Measurements from ENCODE around the gene ASPN. TPM values are rescaled to one million over a fixed set of nuclear protein-coding genes. Genes with fewer than 3 reads are reported as not detected.
A peak's percentile ranks its signal among the peaks of the same experiment; 100 is the strongest.

The ASPN gene
- total and polyA plus RNA-seq, 2 of the 13 experiments (the other 11 are each of a cell fraction or from before 2014, with no cell fraction given) = not detected

GRCh38 chr9:92522983-92523970 lies 41.0 kb upstream of the ASPN start (continued):
- TF ChIP-seq, protein P1, sequence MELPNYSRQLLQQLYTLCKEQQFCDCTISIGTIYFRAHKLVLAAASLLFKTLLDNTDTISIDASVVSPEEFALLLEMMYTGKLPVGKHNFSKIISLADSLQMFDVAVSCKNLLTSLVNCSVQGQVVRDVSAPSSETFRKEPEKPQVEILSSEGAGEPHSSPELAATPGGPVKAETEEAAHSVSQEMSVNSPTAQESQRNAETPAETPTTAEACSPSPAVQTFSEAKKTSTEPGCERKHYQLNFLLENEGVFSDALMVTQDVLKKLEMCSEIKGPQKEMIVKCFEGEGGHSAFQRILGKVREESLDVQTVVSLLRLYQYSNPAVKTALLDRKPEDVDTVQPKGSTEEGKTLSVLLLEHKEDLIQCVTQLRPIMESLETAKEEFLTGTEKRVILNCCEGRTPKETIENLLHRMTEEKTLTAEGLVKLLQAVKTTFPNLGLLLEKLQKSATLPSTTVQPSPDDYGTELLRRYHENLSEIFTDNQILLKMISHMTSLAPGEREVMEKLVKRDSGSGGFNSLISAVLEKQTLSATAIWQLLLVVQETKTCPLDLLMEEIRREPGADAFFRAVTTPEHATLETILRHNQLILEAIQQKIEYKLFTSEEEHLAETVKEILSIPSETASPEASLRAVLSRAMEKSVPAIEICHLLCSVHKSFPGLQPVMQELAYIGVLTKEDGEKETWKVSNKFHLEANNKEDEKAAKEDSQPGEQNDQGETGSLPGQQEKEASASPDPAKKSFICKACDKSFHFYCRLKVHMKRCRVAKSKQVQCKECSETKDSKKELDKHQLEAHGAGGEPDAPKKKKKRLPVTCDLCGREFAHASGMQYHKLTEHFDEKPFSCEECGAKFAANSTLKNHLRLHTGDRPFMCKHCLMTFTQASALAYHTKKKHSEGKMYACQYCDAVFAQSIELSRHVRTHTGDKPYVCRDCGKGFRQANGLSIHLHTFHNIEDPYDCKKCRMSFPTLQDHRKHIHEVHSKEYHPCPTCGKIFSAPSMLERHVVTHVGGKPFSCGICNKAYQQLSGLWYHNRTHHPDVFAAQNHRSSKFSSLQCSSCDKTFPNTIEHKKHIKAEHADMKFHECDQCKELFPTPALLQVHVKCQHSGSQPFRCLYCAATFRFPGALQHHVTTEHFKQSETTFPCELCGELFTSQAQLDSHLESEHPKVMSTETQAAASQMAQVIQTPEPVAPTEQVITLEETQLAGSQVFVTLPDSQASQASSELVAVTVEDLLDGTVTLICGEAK (IDR thresholded peaks at IDR 0.05) = no peak
- TF ChIP-seq, protein P1 (CRISPR knock-in tag; IDR thresholded peaks at IDR 0.05) = no peak
- peak; percentile 37; the same call in 1 of the 2 replicates for TF ChIP-seq RARA (CRISPR knock-in tag; IDR thresholded peaks at IDR 0.05)
- TF ChIP-seq ZMYM2 (CRISPR knock-in tag; IDR thresholded peaks at IDR 0.05) = peak; percentile 55; the same call in 1 of the 2 replicates
- TF ChIP-seq, protein P2, sequence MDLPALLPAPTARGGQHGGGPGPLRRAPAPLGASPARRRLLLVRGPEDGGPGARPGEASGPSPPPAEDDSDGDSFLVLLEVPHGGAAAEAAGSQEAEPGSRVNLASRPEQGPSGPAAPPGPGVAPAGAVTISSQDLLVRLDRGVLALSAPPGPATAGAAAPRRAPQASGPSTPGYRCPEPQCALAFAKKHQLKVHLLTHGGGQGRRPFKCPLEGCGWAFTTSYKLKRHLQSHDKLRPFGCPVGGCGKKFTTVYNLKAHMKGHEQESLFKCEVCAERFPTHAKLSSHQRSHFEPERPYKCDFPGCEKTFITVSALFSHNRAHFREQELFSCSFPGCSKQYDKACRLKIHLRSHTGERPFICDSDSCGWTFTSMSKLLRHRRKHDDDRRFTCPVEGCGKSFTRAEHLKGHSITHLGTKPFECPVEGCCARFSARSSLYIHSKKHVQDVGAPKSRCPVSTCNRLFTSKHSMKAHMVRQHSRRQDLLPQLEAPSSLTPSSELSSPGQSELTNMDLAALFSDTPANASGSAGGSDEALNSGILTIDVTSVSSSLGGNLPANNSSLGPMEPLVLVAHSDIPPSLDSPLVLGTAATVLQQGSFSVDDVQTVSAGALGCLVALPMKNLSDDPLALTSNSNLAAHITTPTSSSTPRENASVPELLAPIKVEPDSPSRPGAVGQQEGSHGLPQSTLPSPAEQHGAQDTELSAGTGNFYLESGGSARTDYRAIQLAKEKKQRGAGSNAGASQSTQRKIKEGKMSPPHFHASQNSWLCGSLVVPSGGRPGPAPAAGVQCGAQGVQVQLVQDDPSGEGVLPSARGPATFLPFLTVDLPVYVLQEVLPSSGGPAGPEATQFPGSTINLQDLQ (CRISPR knock-in tag; IDR thresholded peaks at IDR 0.05) = no peak
- TF ChIP-seq KDM1A (CRISPR knock-in tag; IDR thresholded peaks at IDR 0.05) = 0 out of 2 replicates have a peak, but pooled peaks have one; percentile 49
- 0 out of 2 replicates have a peak, but pooled peaks have one; percentile 35 for TF ChIP-seq CREB1 (IDR thresholded peaks at IDR 0.05)
- TF ChIP-seq CREB1 (CRISPR knock-in tag; IDR thresholded peaks at IDR 0.05) = no peak
- TF ChIP-seq, protein P3, sequence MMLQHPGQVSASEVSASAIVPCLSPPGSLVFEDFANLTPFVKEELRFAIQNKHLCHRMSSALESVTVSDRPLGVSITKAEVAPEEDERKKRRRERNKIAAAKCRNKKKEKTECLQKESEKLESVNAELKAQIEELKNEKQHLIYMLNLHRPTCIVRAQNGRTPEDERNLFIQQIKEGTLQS (CRISPR knock-in tag; IDR thresholded peaks at IDR 0.05) = peak; percentile 64; the same call in 1 of the 2 replicates
- TF ChIP-seq ZNF263 (CRISPR knock-in tag; IDR thresholded peaks at IDR 0.05) = 0 out of 2 replicates have a peak, but pooled peaks have one; percentile 15
- peak; percentile 90 for TF ChIP-seq ZNF770 (CRISPR knock-in tag; IDR thresholded peaks at IDR 0.05)
- TF ChIP-seq ATRX (CRISPR knock-in tag; IDR thresholded peaks at IDR 0.05; ENCODE audit: borderline replicate concordance) = no peak
- peak; percentile 92 for TF ChIP-seq FOSL2 (CRISPR knock-in tag; IDR thresholded peaks at IDR 0.05)

All from HepG2 (cell line).